Epithelial cell of esophagus (primary cell): ENCODE data around the gene MEIS1.

Experiments
- DNase-seq: peaks from one replicate; pipeline ENCODE4 v3.0.0; 2010; ENCODE audit warnings: low read depth
- H3K4me3 ChIP-seq: 2 replicates; pipeline ENCODE4 v1.5.1; 2011; ENCODE audit warnings: mild to moderate bottlenecking, low read length, control low read depth
- CTCF ChIP-seq: IDR thresholded peaks from 2 replicates; pipeline ENCODE4 v1.5.1; 2011; ENCODE audit warnings: low read depth, mild to moderate bottlenecking, low read length, control low read depth, inconsistent platforms; ENCODE audit not compliant: insufficient read depth; ENCODE audit errors: missing control alignments

MEIS1 gene

GRCh38 chr2:66547887-66548286, 113.0 kb downstream of the MEIS1 start:
- DNase-seq, result peak; percentile 56
- no peak overlapping the region for H3K4me3 ChIP-seq
- TF ChIP-seq CTCF, result no peak

GRCh38 chr2:66548422-66548821, 113.5 kb downstream of the MEIS1 start:
- H3K4me3 ChIP-seq, result no peak overlapping the region
- peak; percentile 45 for DNase-seq
- no peak for TF ChIP-seq CTCF

- peak; percentile 79 for DNase-seq
- no peak for TF ChIP-seq CTCF
- H3K4me3 ChIP-seq, result no peak overlapping the region
These were observed 115.9 kb downstream of the MEIS1 start for GRCh38 chr2:66550826-66551225.

DNA sequence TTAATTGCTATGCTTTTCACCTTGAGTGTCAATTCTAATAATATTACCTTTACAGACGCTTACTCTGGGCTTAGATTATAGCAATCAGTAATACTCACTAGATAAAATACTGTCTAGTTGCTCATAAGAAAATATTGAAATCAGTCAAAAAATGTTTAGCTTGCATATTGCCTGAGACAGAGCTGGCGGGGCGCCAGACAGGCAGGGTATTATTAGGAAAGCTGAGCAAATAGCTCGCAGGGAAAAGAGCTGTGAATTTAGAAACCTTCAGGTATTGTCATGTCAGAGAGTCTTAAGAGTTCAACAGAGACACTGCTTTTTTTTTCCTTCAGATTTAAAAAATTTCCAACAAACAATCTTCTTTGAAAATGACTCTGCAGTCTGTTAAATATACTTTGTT, 118.4 kb downstream of the MEIS1 start:
- no peak overlapping the region for H3K4me3 ChIP-seq
- no peak for TF ChIP-seq CTCF
- DNase-seq, result peak; percentile 90

DNA sequence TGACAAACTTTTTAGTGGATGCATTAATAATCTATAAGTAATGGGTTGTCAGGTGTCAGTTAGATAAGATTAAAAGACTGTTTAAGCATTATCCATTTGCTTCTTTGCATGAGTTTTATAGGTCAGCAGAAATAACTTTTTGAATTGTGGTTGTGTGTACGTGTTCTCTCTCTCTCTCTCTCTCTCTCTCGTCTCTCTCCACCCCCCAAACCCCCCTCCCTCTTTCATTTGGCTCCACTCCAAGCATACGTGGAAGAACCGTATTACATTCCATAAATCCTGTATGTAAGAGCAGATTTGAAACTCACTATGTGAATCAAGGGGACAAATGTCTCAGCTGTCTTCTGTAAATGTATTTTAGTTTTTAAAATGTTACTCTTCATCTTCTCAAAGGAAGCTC, 120.2 kb downstream of the MEIS1 start:
- peak; percentile 69 for DNase-seq
- no peak overlapping the region for H3K4me3 ChIP-seq
- TF ChIP-seq CTCF, result no peak

DNA sequence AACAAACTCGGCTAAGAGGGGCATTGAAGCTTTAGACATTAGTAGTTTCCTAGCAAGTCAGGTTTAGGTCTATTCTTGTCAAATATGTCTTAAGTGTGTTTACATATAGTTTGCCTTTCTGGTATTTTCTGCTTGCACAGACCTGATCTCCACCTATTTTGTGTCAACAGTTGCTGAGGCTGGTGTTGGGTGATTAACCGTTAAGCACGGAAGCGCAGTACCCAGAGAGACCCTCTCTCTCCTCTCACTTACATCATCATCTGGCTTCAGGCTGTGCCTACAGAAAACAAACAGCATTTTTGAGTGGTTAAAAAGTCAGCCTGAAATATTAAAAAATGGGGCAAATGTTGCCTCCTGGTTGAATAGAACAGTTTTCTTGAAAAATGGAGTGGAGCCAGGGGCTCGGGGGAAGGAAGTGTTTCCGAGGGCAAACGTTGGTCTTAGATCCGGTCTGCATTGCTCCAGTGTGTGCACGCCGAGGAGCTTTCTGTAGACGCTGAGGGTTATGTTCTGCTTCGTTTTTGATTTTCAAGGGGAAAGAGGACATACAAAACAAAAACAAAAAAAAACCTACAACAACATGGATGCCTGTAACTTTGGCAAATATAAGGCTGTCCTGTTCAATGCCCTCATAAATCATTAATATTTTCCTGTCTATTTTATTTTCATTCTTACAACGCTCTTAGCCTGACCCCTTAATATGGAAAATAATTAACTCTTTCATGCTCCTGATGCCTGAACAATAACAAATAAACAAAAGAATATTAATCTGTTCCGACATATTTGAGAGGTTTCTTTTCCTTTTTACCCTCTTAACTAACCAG, 120.8 kb downstream of the MEIS1 start:
- peak; percentile 90 for DNase-seq
- TF ChIP-seq CTCF, result no peak
- no peak overlapping the region for H3K4me3 ChIP-seq

DNA sequence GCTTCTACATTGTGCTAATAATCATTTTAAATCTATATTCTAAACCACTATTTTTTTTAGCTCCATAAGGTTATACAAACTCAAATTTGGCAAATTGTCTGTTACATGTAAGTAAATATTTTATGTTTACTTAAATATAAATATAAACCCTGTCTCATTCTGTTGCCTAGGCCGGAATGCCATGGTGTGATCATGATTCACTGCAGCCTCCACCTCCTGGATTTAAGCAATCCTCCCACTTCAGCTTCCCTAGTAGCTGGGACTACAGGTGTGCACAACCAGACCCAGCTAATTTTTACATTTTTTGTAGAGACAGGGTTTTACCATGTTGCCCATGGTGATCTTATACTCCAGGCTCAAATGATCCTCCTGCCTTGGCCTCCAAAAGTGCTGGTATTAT, 124.7 kb downstream of the MEIS1 start:
- H3K4me3 ChIP-seq, result no peak overlapping the region
- DNase-seq, result peak; percentile 79
- TF ChIP-seq CTCF, result no peak
